Measurements from ENCODE around the gene BTNL8.

BTNL8 gene

GRCh38 chr5:180970875-180971274 is 71.9 kb downstream of the BTNL8 start:
- no peak for DNase-seq

DNA sequence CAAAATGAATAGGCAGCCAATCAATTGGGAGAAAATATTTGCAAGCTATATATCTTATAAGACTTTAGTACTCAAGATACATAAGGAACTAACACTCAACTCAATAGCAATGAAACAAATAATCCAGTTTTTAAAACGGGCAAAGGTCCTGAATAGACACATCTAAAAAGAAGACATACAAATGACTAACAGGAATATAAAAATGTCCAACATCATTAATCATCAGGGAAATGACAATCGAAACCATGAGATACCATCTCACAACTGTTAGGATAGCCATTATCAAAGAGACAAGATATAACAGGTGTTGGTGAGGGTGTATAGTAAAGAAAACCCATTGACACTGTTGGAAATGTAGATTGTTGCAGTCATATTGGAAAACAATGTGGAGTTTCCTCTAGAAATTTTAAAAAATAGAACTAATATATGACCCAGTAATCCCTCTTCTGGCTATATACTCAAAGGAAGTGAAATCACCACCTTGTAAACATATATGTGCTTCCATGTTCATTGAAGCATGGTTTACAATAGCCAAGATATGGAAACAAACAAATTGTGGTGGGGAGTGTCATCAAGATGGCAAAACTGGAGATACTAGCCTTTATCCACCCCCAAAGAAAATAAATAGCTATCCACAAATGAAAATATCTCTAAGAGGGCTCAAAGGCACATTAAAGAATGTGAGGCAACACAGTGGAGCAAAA is 75.8 kb downstream of the BTNL8 start:
- no peak for DNase-seq

DNA sequence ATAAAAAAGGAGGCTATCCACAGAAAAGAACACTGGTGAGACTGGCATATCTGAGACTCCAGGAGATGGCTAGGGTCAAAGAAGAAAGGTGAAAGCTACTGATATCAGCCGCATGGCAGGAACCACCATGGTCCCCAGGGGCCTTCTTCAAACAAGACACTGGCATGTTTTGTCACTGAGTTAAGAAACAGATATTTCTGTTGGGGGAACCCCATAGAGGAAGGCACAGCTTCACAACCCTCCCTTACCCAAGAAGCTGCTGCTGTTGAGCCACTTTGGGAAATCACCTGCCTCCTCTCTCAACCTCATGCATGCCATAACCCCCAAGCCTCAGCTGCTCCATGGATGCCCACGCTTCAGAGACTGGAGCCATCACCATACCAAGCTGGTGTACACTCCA is 76.4 kb downstream of the BTNL8 start:
- no peak for DNase-seq

DNA sequence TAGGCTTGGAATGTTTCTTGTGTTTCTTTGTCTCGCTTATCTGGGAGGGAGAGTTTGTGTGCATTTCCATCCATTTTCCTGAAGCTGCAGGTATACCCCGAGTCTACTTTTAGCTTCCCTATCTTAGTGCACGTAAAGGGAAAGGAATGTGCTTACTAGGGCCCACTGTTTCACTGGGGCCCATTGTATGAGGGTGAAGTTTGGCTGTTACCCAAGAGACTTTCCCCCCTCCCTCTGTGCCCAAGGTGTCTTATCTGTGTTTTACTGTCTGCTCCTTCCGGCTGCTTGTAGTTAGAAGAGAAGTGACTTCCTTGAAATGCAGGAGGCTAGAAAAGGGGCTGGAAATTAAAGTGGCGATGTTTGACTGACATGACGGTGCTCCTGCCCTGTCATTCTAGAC is 77.6 kb downstream of the BTNL8 start:
- DNase-seq = no peak

DNA sequence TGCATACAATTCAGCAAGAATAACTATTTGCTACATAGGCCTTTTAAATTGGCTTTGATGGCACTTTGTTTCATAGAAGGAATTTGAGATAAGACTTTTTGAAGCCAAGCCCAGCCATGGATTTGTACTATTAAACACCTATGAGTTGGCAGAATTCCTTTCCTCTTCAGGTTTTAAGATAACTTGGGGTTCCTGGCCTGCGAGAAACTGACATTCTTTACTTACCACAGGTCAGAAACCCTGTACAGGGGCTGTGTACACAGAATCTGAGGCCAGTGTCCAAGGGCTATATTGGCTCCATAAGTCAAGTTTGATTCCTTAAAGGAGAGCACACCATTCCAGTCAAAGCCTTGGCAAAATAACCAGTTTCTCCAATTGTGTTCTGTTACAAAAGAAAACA is 78.9 kb downstream of the BTNL8 start:
- DNase-seq = no peak

GRCh38 chr5:180982008-180982741 is 83.2 kb downstream of the BTNL8 start:
- DNase-seq = no peak

DNA sequence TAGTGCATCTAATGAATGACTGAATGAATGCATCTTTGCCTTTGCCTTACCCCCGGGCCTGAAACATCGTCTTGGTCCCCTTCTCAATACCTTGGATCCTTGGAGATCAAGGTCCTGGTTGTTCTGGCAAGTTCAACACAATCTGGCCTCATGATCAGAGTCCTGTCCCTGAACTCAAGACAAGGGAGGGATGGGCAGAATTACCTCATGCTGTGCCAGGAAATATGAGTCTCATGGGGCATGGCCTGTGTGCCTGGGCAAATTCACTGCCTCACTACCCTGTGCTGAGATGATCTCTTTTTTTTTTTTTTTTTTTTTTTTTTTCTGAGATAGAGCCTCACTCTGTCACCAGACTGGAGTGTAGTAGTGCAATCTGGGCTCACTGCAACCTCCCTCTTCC is 89.1 kb downstream of the BTNL8 start:
- DNase-seq = no peak

- DNase-seq = no peak
Observed at GRCh38 chr5:180988592-180988991, 89.6 kb downstream of the BTNL8 start, which contains the start of gene BTNL3. Gene BTNL3 (plus strand): TSS chr5:180988846. CDS start chr5:180989029, 183 bp downstream.

DNA sequence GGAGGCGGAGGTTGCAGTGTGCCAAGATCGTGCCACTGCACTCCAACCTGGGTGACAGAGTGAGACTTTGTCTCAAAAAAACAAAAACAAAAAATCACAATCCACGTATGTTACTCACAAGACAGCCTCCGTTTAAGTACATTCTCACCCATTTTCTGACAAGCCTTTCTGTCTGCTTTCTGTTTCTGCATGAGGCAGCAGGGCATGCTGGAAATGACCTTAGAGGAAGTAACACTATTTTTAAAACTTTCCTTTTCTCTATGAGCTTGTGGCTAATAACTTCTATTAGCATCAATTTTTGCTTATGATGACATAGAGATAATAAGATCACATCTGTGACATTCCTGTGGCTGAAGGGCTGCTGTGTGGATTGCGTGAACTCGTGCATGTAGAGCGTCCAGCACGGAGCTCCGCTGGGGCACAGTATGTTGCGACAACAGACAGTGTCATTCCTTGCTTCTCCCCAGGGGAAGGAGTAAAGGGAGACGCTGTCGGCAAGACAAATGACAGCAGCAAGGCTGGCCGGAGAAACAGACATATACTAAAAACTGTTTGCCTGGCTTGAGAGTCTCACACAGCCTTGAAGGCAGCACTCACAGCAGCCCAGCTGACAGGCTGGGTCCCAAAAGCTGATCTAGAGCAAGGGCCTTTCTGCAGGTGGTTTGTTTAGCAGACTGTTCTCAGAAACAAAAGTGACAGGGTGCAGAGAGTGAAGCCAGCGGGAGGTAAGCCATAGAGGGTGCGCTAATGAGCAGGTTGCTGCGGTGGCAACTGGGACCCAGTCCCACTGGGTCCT is 91.3 kb downstream of the BTNL8 start:
- DNase-seq = no peak

DNA sequence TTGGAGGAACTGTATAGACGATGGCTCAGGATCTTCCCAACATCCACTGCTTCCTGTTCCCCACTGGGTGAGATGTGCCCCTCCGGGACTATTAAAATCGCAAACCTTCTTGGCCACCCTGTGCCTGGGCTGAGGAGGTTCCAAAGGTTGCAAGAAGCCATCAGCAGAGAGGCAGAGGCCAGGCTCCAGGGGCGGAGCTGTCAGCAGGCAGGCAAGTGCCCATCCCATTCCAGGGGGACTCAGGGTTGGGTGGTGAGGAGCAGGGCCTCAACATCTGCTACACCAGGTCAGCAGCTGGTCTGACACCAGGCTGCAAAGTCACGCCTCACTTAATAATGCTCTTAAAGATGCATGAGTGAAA is 91.9 kb downstream of the BTNL8 start:
- DNase-seq = no peak

All from NCI-H2107 (cell line).